ENCODE data around the gene TAB2. TPM values are rescaled to one million over a fixed set of nuclear protein-coding genes. Genes with fewer than 3 reads are reported as not detected.

Gene TAB2
- total RNA-seq, 3 donors from 2014 or later, result 57.1 to 124 (median 70.2) TPM

- no peaks in the 10 kb centered on the region for H3K9me3 ChIP-seq
- TF ChIP-seq CTCF (IDR thresholded peaks at IDR 0.05), result no peak
- ATAC-seq, result no peak
- no peaks in the 10 kb centered on the region for H3K36me3 ChIP-seq (ENCODE audit: low read depth)
- DNase-seq, result no peak
- intact Hi-C loops (cut with DNase I, micrococcal nuclease), result no loop called here
- no peak overlapping the region for H3K4me3 ChIP-seq
- peaks cover 8% of the 10 kb centered on the region for H3K4me1 ChIP-seq (ENCODE audit: low read depth)
Measured at GRCh38 chr6:149360536-149360935, 43.0 kb downstream of the TAB2 start.

GRCh38 chr6:149362289-149362688 is 44.8 kb downstream of the TAB2 start:
- ATAC-seq (peak; percentile 48), DNase-seq (no peak)
- no peak overlapping the region for H3K4me3 ChIP-seq
- H3K4me1 ChIP-seq (ENCODE audit: low read depth), result peaks cover 8% of the 10 kb centered on the region
- H3K36me3 ChIP-seq (ENCODE audit: low read depth), result no peaks in the 10 kb centered on the region
- H3K9me3 ChIP-seq, result no peaks in the 10 kb centered on the region
- intact Hi-C loops (cut with DNase I, micrococcal nuclease), result no loop called here
- TF ChIP-seq CTCF (IDR thresholded peaks at IDR 0.05), result no peak

GRCh38 chr6:149363154-149363553 is 45.6 kb downstream of the TAB2 start:
- ATAC-seq, result no peak
- H3K4me1 ChIP-seq (ENCODE audit: low read depth), result peaks cover 8% of the 10 kb centered on the region

DNA sequence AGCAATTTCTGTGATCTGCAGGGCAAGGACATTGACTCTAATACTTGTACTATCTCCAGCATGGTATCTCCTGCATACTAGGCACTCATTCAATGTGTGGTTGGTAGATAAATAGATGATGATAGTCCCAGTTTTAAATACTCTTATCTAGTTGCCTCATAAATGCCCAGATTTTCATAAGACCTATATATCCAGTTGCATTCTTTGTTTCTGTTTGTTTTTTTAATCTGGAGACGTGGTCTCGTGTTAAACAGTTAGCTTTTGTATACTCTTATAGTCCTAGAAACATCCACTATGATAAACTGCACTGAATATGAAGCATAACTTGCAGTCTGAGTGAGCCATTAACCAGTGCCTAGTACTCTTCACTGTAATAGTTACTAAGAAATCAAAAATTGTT is 47.0 kb downstream of the TAB2 start:
- DNase-seq, result no peak
- ATAC-seq, result no peak
- H3K9me3 ChIP-seq, result no peaks in the 10 kb centered on the region
- H3K4me1 ChIP-seq (ENCODE audit: low read depth), result peaks cover 8% of the 10 kb centered on the region
- H3K4me3 ChIP-seq, result no peak overlapping the region
- no peaks in the 10 kb centered on the region for H3K36me3 ChIP-seq (ENCODE audit: low read depth)
- intact Hi-C loops (cut with DNase I, micrococcal nuclease), result no loop called here
- no peak for TF ChIP-seq CTCF (IDR thresholded peaks at IDR 0.05)

More at GRCh38 chr6:149363154-149363553, 45.6 kb downstream of the TAB2 start:
- Histone ChIP-seq H3K4me3 (no peak overlapping the region), H3K36me3 (ENCODE audit: low read depth) (no peaks in the 10 kb centered on the region), H3K9me3 (no peaks in the 10 kb centered on the region)
- no peak for DNase-seq
- TF ChIP-seq CTCF (IDR thresholded peaks at IDR 0.05), result no peak
- intact Hi-C loops (cut with DNase I, micrococcal nuclease), result no loop called here

- no peak for ATAC-seq
- Histone ChIP-seq H3K36me3 (ENCODE audit: low read depth) (no peaks in the 10 kb centered on the region), H3K9me3 (no peaks in the 10 kb centered on the region), H3K4me3 (no peak overlapping the region), H3K4me1 (ENCODE audit: low read depth) (peaks cover 8% of the 10 kb centered on the region)
- intact Hi-C loops (cut with DNase I, micrococcal nuclease), result no loop called here
- no peak for DNase-seq
- no peak for TF ChIP-seq CTCF (IDR thresholded peaks at IDR 0.05)
Measured at GRCh38 chr6:149365197-149365596, 47.7 kb downstream of the TAB2 start.

DNA sequence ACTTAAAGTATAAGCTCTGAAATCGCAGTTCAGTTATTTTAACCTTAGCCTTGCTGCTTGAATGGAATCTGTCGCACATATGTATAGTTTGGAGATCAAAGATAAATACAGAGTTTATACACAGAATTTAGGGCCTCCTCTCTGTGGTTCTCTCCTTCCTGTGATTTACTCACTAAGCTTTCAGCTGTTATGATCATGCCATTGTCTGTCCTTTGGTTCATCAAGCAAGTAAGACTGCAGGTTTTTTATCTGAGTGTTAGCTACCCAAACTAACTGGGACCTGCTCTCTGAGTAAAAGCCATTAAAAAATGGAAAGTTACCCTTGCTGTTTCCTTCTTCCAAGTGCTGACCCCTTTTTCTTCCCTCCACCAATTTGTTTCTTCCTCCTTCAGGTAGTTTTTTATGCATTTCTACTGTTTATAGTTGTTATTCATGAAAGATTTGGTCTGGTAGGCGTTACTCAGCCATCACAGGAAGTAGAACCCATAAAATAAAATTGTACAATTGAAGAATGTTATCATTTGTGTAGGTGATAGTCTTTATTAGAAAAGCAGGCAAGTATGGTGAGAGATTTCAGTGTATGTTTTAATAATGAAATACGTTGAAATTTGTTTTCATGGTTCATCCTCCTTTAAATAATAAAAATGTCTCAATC is 48.9 kb downstream of the TAB2 start:
- ATAC-seq (no peak), DNase-seq (no peak)
- intact Hi-C loops (cut with DNase I, micrococcal nuclease), result no loop called here
- no peaks in the 10 kb centered on the region for H3K9me3 ChIP-seq
- peaks cover 11% of the 10 kb centered on the region for H3K4me1 ChIP-seq (ENCODE audit: low read depth)
- TF ChIP-seq CTCF (IDR thresholded peaks at IDR 0.05), result no peak
- H3K36me3 ChIP-seq (ENCODE audit: low read depth), result no peaks in the 10 kb centered on the region
- H3K4me3 ChIP-seq, result no peak overlapping the region

Data from mucosa of descending colon (tissue), 3 donors.